Measurements from ENCODE around the gene MBNL1.

The MBNL1 gene

DNA sequence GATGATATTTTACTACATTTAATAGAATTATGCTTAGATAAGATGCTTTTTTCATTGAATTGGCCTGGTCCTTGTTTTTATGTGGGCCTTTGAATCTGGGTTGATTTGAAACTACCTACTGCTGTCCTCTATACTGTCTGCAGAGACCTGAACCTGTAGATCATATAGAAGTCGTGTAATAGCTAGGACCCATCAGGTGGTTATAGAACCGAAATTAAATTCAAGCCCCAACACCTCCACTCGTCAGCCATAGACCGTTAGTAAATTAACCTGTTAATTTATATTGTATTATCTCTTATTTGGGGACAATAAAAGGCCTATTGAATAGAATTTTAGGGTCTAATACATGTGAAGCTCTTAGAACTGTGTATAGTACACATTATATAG, 108.4 kb downstream of the MBNL1 start:
- Histone ChIP-seq H3K27ac (ENCODE audit: low read length) (peak overlapping the region; percentile 55; the same call in 1 of the 2 replicates), H3K9ac (ENCODE audit: low read length) (no peak overlapping the region), H3F3A (ENCODE audit: insufficient read depth, low read length) (peaks cover 16% of the 10 kb centered on the region), H3K36me3 (replicated peaks; ENCODE audit: insufficient read depth, low read length) (no peaks in the 10 kb centered on the region), H3K4me3 (ENCODE audit: low read length) (no peak overlapping the region), H3K4me1 (ENCODE audit: low read length) (peaks cover 10% of the 10 kb centered on the region; the same call in 1 of the 2 replicates), H3K4me2 (ENCODE audit: low read depth, low read length) (peak overlapping the region; percentile 30; the same call in 1 of the 2 replicates), H3K9me2 (replicated peaks; ENCODE audit: insufficient read depth, low read length) (no peaks in the 10 kb centered on the region), H3K27me3 (replicated peaks; ENCODE audit: insufficient read depth, low read length) (no peaks in the 10 kb centered on the region), H3K9me3 (replicated peaks; ENCODE audit: insufficient read depth, low read length) (no peaks in the 10 kb centered on the region), H4K20me1 (ENCODE audit: insufficient read depth, low read length) (0 out of 2 replicates have a peak, but pooled peaks cover 11% of the 10 kb centered on the region), H2AFZ (ENCODE audit: low read length) (no peak overlapping the region), H3K79me2 (ENCODE audit: low read length) (peaks cover 99% of the 10 kb centered on the region)
- no peak for TF ChIP-seq EZH2 (optimal IDR thresholded peaks at IDR 0.05; ENCODE audit: low read depth, low read length)
- TF ChIP-seq EZH2phosphoT487 (IDR thresholded peaks at IDR 0.05; ENCODE audit: low read length), result no peak
- TF ChIP-seq, protein P1, sequence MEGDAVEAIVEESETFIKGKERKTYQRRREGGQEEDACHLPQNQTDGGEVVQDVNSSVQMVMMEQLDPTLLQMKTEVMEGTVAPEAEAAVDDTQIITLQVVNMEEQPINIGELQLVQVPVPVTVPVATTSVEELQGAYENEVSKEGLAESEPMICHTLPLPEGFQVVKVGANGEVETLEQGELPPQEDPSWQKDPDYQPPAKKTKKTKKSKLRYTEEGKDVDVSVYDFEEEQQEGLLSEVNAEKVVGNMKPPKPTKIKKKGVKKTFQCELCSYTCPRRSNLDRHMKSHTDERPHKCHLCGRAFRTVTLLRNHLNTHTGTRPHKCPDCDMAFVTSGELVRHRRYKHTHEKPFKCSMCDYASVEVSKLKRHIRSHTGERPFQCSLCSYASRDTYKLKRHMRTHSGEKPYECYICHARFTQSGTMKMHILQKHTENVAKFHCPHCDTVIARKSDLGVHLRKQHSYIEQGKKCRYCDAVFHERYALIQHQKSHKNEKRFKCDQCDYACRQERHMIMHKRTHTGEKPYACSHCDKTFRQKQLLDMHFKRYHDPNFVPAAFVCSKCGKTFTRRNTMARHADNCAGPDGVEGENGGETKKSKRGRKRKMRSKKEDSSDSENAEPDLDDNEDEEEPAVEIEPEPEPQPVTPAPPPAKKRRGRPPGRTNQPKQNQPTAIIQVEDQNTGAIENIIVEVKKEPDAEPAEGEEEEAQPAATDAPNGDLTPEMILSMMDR (IDR thresholded peaks at IDR 0.05; ENCODE audit: low read length), result no peak
- DNase-seq, result no peak

DNA sequence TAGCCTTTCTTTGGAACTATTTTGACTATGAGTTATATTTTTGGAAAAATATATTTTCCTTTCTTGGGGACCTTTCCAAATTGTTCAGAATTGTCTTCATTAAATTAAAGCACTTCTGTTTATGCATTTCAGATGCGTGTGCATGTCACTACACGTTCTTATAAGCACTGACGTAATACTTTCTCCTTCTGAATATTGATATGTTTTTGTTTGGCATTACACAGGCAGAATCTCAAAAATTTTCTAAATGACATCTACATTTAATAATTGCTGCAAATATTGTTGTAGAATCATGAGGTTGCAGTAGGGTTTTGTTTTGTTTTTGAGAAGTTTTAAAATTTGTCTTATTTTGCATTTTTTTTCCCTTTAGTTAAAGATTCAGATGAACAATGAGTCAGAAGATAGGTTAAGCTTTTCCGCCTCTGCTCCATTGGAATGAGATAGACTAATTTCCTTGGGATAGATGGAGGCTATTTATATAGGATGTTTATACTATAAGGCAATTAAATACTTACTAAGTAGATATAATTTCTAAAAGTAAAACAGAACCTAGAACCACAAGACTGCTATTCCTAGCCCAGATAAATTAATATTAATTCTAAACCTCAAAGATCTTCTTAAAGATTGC, 110.8 kb downstream of the MBNL1 start:
- no peaks in the 10 kb centered on the region for H3K36me3 ChIP-seq (replicated peaks; ENCODE audit: insufficient read depth, low read length)
- H3K9me3 ChIP-seq (replicated peaks; ENCODE audit: insufficient read depth, low read length), result no peaks in the 10 kb centered on the region
- H3K4me1 ChIP-seq (ENCODE audit: low read length), result peaks cover 20% of the 10 kb centered on the region; the same call in 1 of the 2 replicates
- H3K27me3 ChIP-seq (replicated peaks; ENCODE audit: insufficient read depth, low read length), result no peaks in the 10 kb centered on the region
- no peak overlapping the region for H3K27ac ChIP-seq (ENCODE audit: low read length)
- DNase-seq, result no peak
- no peak overlapping the region for H3K9ac ChIP-seq (ENCODE audit: low read length)
- peaks cover 99% of the 10 kb centered on the region for H3K79me2 ChIP-seq (ENCODE audit: low read length)
- H3K9me2 ChIP-seq (replicated peaks; ENCODE audit: insufficient read depth, low read length), result no peaks in the 10 kb centered on the region
- peaks cover 24% of the 10 kb centered on the region for H3F3A ChIP-seq (ENCODE audit: insufficient read depth, low read length)
- no peak overlapping the region for H2AFZ ChIP-seq (ENCODE audit: low read length)
- peak overlapping the region; percentile 35; the same call in 1 of the 2 replicates for H3K4me2 ChIP-seq (ENCODE audit: low read depth, low read length)
- no peak for TF ChIP-seq EZH2 (optimal IDR thresholded peaks at IDR 0.05; ENCODE audit: low read depth, low read length)
- H3K4me3 ChIP-seq (ENCODE audit: low read length), result no peak overlapping the region
- peaks cover 16% of the 10 kb centered on the region; the same call in 1 of the 2 replicates for H4K20me1 ChIP-seq (ENCODE audit: insufficient read depth, low read length)

DNA sequence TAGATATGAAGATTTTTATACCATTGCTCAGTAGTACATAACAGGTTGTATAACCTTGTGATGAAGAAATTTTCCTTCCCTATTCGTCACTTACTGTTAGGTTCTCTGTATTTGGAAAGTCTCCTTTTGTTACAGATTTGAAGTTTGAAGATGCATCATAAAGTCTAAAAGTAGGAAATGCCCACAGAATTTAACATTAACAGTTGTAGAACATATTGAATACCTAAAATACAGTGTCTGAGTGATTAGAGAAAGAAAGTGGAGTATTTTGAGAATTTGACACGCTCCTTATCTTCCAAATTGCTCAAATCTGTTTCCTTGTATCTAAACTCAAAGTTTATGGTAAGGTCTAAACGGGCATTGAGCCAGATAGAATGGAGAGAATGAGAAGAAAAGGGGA, 111.3 kb downstream of the MBNL1 start:
- TF ChIP-seq, protein P1 (IDR thresholded peaks at IDR 0.05; ENCODE audit: low read length), result no peak
- TF ChIP-seq EZH2phosphoT487 (IDR thresholded peaks at IDR 0.05; ENCODE audit: low read length) (no peak), EZH2 (optimal IDR thresholded peaks at IDR 0.05; ENCODE audit: low read depth, low read length) (no peak)
- DNase-seq, result no peak
- Histone ChIP-seq H3K4me1 (ENCODE audit: low read length) (peaks cover 22% of the 10 kb centered on the region; the same call in 1 of the 2 replicates), H2AFZ (ENCODE audit: low read length) (no peak overlapping the region), H3F3A (ENCODE audit: insufficient read depth, low read length) (peaks cover 24% of the 10 kb centered on the region), H3K9me2 (replicated peaks; ENCODE audit: insufficient read depth, low read length) (no peaks in the 10 kb centered on the region), H3K79me2 (ENCODE audit: low read length) (peaks cover 99% of the 10 kb centered on the region), H3K9ac (ENCODE audit: low read length) (no peak overlapping the region), H3K27ac (ENCODE audit: low read length) (no peak overlapping the region), H3K27me3 (replicated peaks; ENCODE audit: insufficient read depth, low read length) (no peaks in the 10 kb centered on the region), H4K20me1 (ENCODE audit: insufficient read depth, low read length) (peaks cover 16% of the 10 kb centered on the region; the same call in 1 of the 2 replicates), H3K4me2 (ENCODE audit: low read depth, low read length) (peak overlapping the region; percentile 35; the same call in 1 of the 2 replicates), H3K4me3 (ENCODE audit: low read length) (no peak overlapping the region), H3K36me3 (replicated peaks; ENCODE audit: insufficient read depth, low read length) (no peaks in the 10 kb centered on the region), H3K9me3 (replicated peaks; ENCODE audit: insufficient read depth, low read length) (no peaks in the 10 kb centered on the region)

DNA sequence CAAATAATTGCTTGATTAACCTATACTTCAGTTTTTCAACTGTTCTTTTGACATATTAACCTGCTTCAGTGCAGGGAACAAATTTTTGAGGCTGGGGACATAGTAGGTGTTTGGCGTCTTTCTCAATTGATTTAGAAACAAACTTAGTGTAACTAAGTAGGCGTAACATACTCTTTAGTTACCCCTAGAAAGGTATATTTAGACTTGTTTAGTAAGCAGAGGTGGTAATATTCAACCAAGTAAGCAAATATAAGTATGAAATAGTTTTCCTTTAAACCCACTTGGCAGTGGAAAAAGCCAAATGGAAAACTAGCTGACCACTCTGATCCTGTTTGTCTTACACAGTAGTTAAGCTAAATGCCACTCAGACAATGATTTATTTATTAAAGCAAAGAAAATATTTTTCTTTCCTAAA, 113.2 kb downstream of the MBNL1 start:
- DNase-seq, result peak; percentile 12
- no peaks in the 10 kb centered on the region for H3K27me3 ChIP-seq (replicated peaks; ENCODE audit: insufficient read depth, low read length)
- H3K9ac ChIP-seq (ENCODE audit: low read length), result peak overlapping the region; percentile 2; the same call in 1 of the 2 replicates
- H3K79me2 ChIP-seq (ENCODE audit: low read length), result peaks cover 99% of the 10 kb centered on the region
- H2AFZ ChIP-seq (ENCODE audit: low read length), result no peak overlapping the region
- peak overlapping the region; percentile 30 for H3K4me3 ChIP-seq (ENCODE audit: low read length)
- peak overlapping the region; percentile 43 for H3K4me2 ChIP-seq (ENCODE audit: low read depth, low read length)
- no peaks in the 10 kb centered on the region for H3K9me2 ChIP-seq (replicated peaks; ENCODE audit: insufficient read depth, low read length)
- TF ChIP-seq EZH2phosphoT487 (IDR thresholded peaks at IDR 0.05; ENCODE audit: low read length) (no peak), EZH2 (optimal IDR thresholded peaks at IDR 0.05; ENCODE audit: low read depth, low read length) (no peak)
- TF ChIP-seq, protein P1 (IDR thresholded peaks at IDR 0.05; ENCODE audit: low read length), result no peak
- peaks cover 21% of the 10 kb centered on the region for H3F3A ChIP-seq (ENCODE audit: insufficient read depth, low read length)
- no peaks in the 10 kb centered on the region for H3K9me3 ChIP-seq (replicated peaks; ENCODE audit: insufficient read depth, low read length)
- H3K36me3 ChIP-seq (replicated peaks; ENCODE audit: insufficient read depth, low read length), result no peaks in the 10 kb centered on the region
- H3K27ac ChIP-seq (ENCODE audit: low read length), result peak overlapping the region; percentile 12; the same call in 1 of the 2 replicates
- H4K20me1 ChIP-seq (ENCODE audit: insufficient read depth, low read length), result peaks cover 19% of the 10 kb centered on the region; the same call in 1 of the 2 replicates
- peaks cover 21% of the 10 kb centered on the region; the same call in 1 of the 2 replicates for H3K4me1 ChIP-seq (ENCODE audit: low read length)
